B cell (primary cell): Measurements from ENCODE around the gene FMN1.

ENCODE experiments used
- CTCF ChIP-seq: fragments of 200-600 bp; IDR thresholded peaks from one replicate; pipeline ENCODE4 v1.8.0; 2022; ENCODE audit warnings: antibody characterized with exemption, mild to moderate bottlenecking
- EZH2 ChIP-seq: IDR thresholded peaks from 2 replicates; pipeline ENCODE4 v1.6.1; 2012; ENCODE audit warnings: borderline replicate concordance, low read depth, mild to moderate bottlenecking, moderate library complexity, low read length; ENCODE audit not compliant: insufficient read depth, poor library complexity, severe bottlenecking

GRCh38 chr15:32729700-32730395 is 464.7 kb downstream of the FMN1 start:
- no peak for TF ChIP-seq CTCF
- TF ChIP-seq EZH2 = no peak
